Esophagus squamous epithelium (tissue), 4 donors: Measurements from ENCODE around the gene TBC1D5.
"Not testable (repeated sequence)": the region's sequence is repeated elsewhere in the genome, so short reads cannot be mapped to it uniquely, and the experiment has no call there.

Experiments
- CTCF ChIP-seq, 6 experiments: fragments of 450-650 bp in 4 of 6; fragments of 200-600 bp in 2 of 6; sonication (generic) in 2 of 6; IDR thresholded peaks; one replicate each; pipeline ENCODE4 v1.5.1; 2016 to 2019; ENCODE audit warnings: antibody characterized with exemption in 6 of 6, mild to moderate bottlenecking in 4 of 6, moderate library complexity in 4 of 6
- POLR2A ChIP-seq, 4 donors: fragments of 450-650 bp; IDR thresholded peaks; one replicate each; pipeline ENCODE4 v1.6.1; 2017; ENCODE audit warnings: antibody characterized with exemption in 4 of 4, mild to moderate bottlenecking in 4 of 4, moderate library complexity in 3 of 4

GRCh38 chr3:17692846-17693669 is 49.4 kb downstream of the TBC1D5 start:
- TF ChIP-seq CTCF, POLR2A (IDR thresholded peaks at IDR 0.05): not testable (repeated sequence)
